ENCODE results near the gene PLA2G4B.

GRCh38 chr15:41799488-41799805 is 39.2 kb upstream of the PLA2G4B start:
- no peak for TF ChIP-seq YY1 (IDR thresholded peaks at IDR 0.05; ENCODE audit: low read depth)
- TF ChIP-seq MAX (IDR thresholded peaks at IDR 0.05) = no peak
- TF ChIP-seq USF1 (IDR thresholded peaks at IDR 0.05) = no peak
- no peak for TF ChIP-seq REST (IDR thresholded peaks at IDR 0.05; ENCODE audit: low read depth)
- no peak for TF ChIP-seq RAD21 (IDR thresholded peaks at IDR 0.05; ENCODE audit: low read depth)
- TF ChIP-seq TAF1 (IDR thresholded peaks at IDR 0.05; ENCODE audit: low read depth) = no peak
- no peak for TF ChIP-seq EP300 (IDR thresholded peaks at IDR 0.05; ENCODE audit: borderline replicate concordance)
- TF ChIP-seq FOXM1 (IDR thresholded peaks at IDR 0.05; ENCODE audit: borderline replicate concordance, low read depth) = no peak
- no peak for TF ChIP-seq TEAD4 (IDR thresholded peaks at IDR 0.05)
- no peak for TF ChIP-seq CEBPB (IDR thresholded peaks at IDR 0.05)
- no peak for TF ChIP-seq EGR1 (IDR thresholded peaks at IDR 0.05)
- no peak for TF ChIP-seq TCF12 (IDR thresholded peaks at IDR 0.05; ENCODE audit: low read depth)
- no peak for TF ChIP-seq CREB1 (IDR thresholded peaks at IDR 0.05; ENCODE audit: low read depth)
